AG09319 (cell line): ENCODE results near the gene ATP5PF.

Experiments
- DNase-seq: peaks from one replicate; pipeline ENCODE4 v3.0.0-alpha.2; 2010; ENCODE audit warnings: low read depth; ENCODE audit errors: extremely low read depth
- CTCF ChIP-seq: IDR thresholded peaks from 2 replicates; pipeline ENCODE4 v1.5.1; 2011; ENCODE audit warnings: low read depth, mild to moderate bottlenecking, inconsistent platforms, low read length, moderate library complexity

The ATP5PF gene

GRCh38 chr21:25737421-25737820 is 2.7 kb upstream of the ATP5PF start:
- DNase-seq: no peak
- no peak for TF ChIP-seq CTCF

- DNase-seq: peak; percentile 57
- no peak for TF ChIP-seq CTCF
Observed at GRCh38 chr21:25735646-25736597, 1.2 kb upstream of the ATP5PF start.

GRCh38 chr21:25734654-25734903 is 125 bp downstream of the ATP5PF start:
- DNase-seq: no peak
- TF ChIP-seq CTCF: no peak

- no peak for TF ChIP-seq CTCF
- no peak for DNase-seq
Observed at GRCh38 chr21:25733859-25734653, 648 bp downstream of the ATP5PF start.

GRCh38 chr21:25732091-25732760 is 2.5 kb downstream of the ATP5PF start:
- DNase-seq: no peak
- TF ChIP-seq CTCF: no peak

- DNase-seq: no peak
- TF ChIP-seq CTCF: no peak
Observed at GRCh38 chr21:25722631-25723030, 12.1 kb downstream of the ATP5PF start.
